GM19035 (cell line): ENCODE measurements around the gene ABCB6.

Experiments used
- ATAC-seq: cut with Tn5 transposase; IDR thresholded peaks from one replicate; pipeline ENCODE4 v1.9.1; 2021; ENCODE audit not compliant: unreplicated experiment

ABCB6 gene

GRCh38 chr2:219186754-219187456 lies 31.9 kb downstream of the ABCB6 start:
- ATAC-seq, result no peak

GRCh38 chr2:219184121-219184520 lies 34.6 kb downstream of the ABCB6 start:
- ATAC-seq, result no peak

- no peak for ATAC-seq
Observed at GRCh38 chr2:219183151-219183772, 35.5 kb downstream of the ABCB6 start.

DNA sequence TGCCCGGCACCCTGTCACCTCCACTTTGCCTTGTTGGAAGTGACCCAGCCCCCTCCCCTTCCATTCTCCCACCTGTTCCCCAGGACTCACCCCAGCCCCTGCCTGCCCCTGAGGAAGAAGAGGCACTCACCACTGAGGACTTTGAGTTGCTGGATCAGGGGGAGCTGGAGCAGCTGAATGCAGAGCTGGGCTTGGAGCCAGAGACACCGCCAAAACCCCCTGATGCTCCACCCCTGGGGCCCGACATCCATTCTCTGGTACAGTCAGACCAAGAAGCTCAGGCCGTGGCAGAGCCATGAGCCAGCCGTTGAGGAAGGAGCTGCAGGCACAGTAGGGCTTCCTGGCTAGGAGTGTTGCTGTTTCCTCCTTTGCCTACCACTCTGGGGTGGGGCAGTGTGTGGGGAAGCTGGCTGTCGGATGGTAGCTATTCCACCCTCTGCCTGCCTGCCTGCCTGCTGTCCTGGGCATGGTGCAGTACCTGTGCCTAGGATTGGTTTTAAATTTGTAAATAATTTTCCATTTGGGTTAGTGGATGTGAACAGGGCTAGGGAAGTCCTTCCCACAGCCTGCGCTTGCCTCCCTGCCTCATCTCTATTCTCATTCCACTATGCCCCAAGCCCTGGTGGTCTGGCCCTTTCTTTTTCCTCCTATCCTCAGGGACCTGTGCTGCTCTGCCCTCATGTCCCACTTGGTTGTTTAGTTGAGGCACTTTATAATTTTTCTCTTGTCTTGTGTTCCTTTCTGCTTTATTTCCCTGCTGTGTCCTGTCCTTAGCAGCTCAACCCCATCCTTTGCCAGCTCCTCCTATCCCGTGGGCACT lies 36.2 kb downstream of the ABCB6 start:
- no peak for ATAC-seq

DNA sequence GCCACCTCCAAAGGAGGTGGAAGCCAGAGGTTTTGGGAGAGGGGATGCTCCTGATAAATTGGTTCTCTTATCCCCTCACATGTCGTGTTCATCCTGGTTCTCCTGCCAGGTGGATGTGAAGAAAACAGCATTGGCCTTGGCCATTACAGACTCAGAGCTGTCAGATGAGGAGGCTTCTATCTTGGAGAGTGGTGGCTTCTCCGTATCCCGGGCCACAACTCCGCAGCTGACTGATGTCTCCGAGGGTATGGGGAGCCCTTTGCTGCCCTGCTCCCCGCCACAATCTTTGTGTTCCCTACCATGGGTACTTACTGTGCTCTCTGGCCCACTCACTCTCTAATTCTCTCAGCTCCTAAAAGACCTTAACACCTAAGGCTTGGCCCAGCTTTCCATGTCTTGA lies 37.2 kb downstream of the ABCB6 start:
- no peak for ATAC-seq

DNA sequence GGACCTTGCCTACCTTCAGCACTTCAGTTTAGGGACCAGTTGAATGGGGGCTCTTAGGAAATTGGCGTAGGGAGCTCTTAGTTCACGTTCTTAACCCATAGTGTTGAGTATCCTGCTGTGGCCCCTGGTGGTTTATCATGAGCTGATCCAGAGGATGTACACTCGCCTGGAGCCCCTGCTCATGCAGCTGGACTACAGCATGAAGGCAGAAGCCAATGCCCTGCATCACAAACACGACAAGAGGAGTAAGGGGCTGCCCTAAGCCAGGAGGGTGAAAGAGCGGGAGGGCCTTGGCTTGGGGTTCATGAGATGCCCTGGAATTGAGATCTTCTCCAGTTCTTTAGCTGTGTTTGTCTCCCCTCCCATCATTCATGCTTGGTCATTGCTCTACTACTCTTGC lies 37.8 kb downstream of the ABCB6 start:
- ATAC-seq, result no peak

DNA sequence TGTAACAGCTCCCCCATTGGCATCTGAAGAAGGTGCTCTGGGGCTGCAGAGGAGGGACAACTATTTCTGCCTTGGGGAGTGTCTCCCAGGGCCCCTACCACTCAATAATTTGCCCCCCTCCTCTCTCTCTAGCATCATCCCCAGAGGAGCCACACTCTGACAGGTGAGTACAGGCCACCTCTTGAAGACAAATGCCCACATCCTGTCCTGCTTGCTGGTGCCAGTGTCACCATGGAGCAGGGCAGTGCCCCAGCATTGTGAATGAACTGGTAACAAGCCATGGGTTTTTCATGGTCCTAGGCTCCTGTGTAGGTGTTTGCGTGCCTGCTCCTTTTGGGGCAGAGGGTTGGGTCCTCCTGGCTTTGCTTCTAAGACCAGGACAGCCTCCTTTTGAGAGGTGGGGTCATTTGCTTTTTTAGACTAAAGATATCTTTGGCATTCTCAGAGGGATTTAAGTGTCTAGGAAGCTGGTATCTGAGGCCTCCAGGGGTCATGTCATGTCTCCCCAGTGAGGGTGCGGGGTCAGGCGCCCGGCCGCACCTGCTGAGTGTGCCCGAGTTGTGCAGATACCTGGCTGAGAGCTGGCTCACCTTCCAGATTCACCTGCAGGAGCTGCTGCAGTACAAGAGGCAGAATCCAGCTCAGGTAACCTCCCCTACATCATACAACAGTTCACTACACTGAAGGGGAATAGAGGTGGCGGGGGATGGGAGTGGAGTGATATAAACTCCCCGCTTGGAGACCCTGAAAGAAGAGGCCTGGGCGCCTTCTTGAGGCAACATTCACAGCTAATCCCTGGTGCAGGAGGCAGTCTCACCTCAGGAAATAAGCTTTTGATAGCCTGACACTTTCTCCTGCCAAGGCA lies 38.9 kb downstream of the ABCB6 start:
- ATAC-seq, result no peak

- ATAC-seq, result peak; percentile 17
Observed at GRCh38 chr2:219178377-219179175, 40.2 kb downstream of the ABCB6 start.

DNA sequence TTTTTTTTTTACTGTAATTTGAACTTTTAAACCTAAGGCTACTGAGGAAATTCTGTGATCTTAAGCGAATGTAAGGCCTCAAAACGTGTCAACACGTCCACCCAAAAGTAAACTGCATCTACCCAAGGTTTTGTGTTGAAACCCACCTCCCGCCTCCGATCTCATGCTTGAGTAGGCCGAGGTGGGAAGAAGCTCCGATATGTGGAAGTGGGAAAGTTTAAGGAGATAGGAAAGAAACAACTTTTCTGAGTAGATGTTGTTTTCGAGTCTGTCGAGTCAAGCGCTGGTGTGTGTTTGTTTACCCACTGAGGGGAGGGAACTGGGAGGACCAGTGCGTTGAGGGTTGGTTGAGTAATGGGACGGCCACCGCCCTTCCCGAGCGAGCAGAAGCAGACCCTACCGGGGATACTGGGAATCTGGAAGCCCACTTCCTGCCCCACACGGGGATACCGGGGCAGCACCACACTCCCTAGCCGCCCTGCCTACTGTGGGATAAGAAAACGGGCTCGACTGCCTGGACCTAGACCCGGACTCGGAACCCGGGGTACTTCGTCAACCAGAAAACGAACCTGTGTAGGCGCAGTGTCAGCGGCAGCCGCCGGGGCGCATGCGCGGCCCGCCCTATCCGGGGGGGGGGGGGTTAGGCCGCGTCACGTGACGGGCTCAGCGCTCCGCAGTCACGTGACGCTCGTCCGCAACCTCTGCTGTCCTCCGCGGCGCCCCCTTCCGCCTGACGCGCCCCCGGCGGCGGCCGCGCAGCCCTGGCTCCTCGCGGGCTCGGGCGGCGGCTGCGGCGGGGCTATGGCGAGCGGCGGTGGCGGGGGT lies 41.0 kb downstream of the ABCB6 start, which contains the start of gene RETREG2:
TSS of gene RETREG2 (plus strand) at position 724 of the 825 bp plus-strand sequence. CDS start at position 802, 78 bp downstream.
- ATAC-seq, result peak; percentile 45

DNA sequence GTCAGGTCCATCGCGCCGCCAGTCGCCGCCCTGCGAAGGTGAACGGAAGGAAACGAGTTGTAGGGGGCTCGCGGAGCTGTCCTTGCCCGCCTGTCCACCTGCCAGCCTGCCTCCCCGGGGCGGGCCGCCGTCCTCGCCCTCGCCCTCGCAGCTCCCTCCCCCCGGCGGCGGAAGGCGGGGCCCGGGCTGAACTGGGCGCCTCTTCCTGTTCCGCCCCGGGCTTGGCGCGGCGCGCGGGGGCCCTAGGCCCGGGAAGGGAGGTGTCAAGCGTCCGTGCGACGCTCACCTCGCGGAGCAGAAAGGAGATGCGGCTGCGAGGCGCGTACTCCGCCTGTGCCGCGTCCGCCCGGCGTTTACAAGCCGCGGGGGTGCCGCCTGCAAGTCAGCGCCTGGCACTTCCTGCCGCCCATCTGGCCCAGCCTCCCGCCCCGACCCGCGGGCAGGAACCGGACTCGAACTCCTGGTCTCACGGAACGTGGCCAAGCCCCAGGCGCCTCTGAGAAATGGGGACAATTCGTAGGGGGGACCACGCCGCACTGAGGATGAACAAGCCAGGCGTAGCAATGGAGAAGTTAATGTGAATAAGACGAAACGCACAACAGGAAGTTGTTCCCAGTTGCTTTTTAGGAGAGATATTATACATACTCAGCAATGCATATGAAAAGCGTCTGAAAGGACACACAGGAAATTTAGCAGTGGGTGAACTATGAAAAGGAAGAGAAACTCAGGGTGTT lies 41.8 kb downstream of the ABCB6 start, which contains the start of gene CNPPD1:
TSS of gene CNPPD1 (minus strand) at position 108 of the 734 bp plus-strand sequence. CDS start at position 11, 97 bp downstream.
- peak; percentile 61 for ATAC-seq

- peak; percentile 24 for ATAC-seq
Observed at GRCh38 chr2:219175928-219176817, 42.6 kb downstream of the ABCB6 start.

DNA sequence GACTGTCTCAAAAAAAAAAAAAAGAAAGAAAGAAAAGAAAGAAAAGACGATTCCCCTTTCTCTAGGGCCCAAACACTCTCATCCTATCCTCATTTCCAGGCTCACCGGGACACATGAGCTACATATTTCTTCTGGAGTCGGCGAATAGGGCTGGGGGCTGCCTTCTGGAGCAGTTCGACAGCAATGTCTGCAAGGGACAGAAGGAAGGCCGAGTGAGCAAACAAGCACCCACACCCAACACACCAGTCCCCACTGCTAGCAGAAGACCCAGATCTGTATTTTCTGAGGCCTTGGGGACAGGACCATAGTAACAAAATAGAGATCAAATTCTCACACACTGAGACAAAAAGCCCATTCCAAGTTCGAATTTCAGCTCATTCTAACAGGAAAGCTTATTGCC lies 43.3 kb downstream of the ABCB6 start:
- no peak for ATAC-seq

- no peak for ATAC-seq
Observed at GRCh38 chr2:219174801-219175200, 44.0 kb downstream of the ABCB6 start.

DNA sequence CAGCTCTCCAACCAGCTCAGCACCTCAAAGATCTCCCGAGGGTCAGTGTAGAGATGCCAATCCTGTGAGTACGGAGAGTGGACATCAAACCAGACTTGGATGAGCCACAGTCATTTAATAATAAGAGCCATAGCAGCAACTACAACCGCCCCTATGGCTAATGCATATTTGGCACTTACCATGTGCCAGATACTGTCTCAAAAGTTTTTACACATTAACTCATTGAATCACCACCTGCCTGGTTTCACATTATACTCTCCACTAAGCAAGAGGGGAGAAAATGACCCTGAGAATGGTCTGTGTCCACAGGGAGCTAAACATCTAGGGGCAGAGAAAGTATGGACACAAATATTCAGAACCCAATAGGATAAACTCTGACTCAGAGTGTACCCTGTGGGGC lies 44.6 kb downstream of the ABCB6 start:
- no peak for ATAC-seq

GRCh38 chr2:219173176-219173575 lies 45.6 kb downstream of the ABCB6 start:
- ATAC-seq, result no peak

DNA sequence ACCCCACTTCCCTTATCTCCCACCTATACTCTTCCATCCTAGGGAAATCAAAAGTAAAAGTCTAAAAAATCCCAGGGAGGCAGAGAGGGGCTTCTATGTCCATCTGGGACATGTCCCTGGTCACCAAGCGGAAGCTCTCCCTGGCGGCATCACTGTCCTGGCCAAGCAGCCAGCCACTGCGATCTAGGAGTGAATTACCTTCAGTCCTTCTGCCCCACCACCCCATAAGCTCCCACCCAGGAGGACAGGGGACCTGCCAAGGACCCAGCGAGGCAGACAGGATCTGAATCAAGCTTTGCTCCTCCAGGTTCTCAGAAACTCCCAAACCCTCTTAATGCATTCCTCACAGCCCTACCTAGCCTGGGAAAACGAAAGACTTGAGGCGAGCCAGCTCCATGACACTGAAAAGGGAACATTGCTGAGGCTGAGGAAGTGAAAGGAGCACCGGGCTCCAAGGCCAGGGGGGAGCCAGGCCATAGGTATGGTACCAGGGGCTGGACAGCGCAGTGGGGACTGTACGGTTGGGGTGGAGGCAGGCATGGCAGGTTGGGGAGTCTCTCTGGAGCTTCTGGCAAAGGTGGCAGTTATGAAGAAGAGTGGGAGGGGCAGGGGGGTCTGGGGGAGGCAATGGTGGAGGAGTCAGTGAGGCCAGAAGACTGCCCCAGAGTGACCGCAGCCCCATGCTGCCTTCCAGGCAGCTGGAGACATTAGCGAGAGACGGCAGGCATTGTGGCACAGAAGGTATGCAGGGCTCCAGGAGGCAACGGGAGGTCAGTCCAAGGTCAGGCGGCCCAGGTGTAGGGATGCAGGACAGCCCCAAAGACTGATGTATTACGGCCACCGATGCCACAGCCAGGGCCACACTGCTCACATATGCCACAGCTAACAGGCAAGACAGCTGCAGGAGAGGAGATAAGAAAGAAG lies 46.3 kb downstream of the ABCB6 start:
- ATAC-seq, result no peak
